GM19351 (cell line): ENCODE data around the gene RNF215.
"Not testable (repeated sequence)": the region's sequence is repeated elsewhere in the genome, so short reads cannot be mapped to it uniquely, and the experiment has no call there.

Experiments used
- ATAC-seq: cut with Tn5 transposase; IDR thresholded peaks from one replicate; pipeline ENCODE4 v1.9.1; 2021; ENCODE audit warnings: mild to moderate bottlenecking, moderate library complexity; ENCODE audit not compliant: unreplicated experiment

RNF215 gene

GRCh38 chr22:30421695-30422480 lies 34.7 kb upstream of the RNF215 start:
- ATAC-seq, result no peak

GRCh38 chr22:30420347-30421125 lies 33.3 kb upstream of the RNF215 start:
- no peak for ATAC-seq

DNA sequence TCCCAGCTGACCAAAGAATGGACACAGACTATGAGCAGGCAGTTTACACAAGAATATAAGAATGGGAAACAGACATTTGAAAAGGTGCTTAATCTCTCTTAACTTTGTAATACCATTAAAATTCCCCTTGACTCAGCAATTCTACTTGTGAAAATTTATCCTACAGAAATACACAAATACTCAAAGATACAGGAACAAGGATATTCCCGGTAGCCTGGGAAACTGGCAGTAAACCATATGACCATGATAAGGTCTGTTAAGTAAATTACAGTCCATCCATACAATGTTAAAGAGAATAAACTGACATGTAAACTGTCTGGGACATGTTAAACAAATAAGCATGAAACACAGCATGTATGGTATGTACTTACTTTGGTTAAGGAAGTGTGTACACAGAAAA lies 29.6 kb upstream of the RNF215 start:
- ATAC-seq, result no peak

GRCh38 chr22:30416403-30416802 lies 29.2 kb upstream of the RNF215 start:
- ATAC-seq, result no peak

GRCh38 chr22:30414525-30415047 lies 27.4 kb upstream of the RNF215 start:
- no peak for ATAC-seq

DNA sequence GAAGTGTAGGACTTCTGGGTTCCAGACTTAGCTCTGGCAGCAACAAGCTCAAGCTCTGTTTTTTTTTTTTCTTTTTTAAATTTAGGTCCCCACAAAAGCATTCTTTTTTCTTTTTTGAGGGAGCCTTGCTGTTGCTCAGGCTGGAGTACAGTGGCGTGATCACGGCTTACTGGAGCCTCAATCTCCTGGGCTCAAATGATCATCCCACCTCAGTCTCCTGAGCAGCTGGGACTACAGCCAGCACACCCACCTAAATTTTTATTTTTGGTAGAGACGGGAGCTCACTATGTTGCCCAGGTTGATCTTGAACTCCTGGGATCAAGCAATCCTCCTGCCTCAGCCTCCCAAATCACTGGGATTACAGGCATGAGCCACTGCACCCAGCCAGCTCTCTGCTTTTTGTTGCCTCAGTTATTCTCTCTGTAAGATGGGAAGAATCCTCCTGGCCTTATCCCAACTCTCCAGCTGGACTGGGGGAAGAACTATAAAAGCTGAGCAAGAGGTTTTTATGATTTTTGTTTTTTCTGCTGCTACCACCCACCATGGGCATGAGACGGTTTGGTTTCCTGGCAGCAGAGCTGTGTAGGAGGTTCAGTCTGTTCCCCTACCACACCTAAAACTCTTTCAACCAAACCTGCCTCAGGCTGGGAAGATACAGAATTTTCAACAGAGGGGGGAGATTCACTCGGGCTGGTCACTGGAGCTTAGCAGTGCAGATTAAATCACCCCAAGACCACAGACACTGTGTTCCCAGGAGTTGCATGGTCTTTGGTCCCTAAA lies 26.7 kb upstream of the RNF215 start:
- ATAC-seq, result no peak

GRCh38 chr22:30413001-30413400 lies 25.8 kb upstream of the RNF215 start:
- no peak for ATAC-seq

DNA sequence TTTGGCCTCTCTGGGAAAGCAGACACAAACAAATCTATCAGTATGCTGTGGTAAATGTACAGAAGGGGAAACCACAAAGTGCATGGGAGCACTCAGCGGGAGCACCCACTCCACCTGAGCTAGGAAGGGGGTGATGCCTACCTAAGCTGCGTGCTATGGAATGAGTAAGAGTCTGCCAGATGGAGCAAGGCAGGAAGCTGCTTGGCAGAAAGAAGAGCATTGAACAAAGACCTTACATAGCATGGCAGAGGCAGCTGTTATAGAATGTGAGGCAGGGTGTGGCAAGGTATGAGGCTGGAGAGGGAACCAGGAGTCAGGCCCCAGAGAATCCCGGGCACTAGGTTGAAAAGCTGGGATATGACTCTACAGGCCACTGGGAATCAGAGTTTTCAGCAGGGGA lies 24.6 kb upstream of the RNF215 start:
- no peak for ATAC-seq

DNA sequence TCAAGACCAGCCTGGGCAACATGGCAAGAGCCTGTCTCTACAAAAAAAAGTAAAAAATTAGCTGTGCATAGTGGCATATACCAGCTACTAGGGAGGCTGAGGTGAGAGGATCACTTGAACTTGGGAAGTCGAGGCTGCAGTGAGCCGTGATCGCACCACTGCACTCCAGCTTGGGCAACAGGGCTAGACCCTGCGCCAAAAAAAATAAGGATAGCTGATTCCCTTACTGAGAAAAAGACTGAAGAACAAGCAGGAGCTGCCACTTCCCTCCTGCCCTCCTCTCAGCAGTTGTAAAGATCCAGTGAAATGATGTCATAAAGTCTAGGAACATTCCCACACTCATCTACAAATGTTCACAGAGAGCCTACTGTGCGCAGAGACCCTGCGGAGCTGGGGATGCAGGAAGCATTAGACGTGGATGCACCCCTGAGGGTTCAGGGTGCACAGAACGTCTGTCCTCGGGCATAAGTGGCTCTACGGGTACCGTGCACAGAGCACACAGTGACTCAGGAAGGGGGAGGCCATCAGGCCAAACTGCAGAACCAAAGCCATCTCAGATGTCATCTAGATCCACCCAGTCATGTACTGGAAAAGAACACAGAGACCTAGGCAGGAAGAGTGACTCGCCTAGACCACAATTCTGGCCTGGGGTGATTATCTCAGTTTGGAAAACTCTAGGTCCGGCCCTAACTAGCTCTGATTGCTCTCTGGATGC lies 21.3 kb upstream of the RNF215 start:
- ATAC-seq, result no peak

DNA sequence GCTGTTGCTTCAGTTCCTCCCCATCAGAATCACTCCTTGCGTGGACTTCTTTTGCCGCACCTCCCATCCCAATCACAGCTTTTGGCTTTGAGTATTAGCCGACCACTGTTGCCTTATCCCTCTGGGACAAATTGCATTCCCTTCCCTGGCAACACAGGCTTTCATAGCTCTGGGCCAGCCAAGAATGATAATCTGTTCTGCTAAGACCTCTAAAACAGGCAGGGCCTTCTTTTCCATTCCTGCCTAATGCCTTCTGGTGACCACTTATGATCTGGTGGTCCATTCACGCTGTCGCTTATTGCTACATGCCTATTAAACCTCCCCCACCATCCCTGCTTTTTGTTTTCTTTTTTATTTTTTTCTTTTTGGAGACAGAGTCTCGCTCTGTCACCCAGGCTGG lies 19.2 kb upstream of the RNF215 start:
- ATAC-seq, result no peak

DNA sequence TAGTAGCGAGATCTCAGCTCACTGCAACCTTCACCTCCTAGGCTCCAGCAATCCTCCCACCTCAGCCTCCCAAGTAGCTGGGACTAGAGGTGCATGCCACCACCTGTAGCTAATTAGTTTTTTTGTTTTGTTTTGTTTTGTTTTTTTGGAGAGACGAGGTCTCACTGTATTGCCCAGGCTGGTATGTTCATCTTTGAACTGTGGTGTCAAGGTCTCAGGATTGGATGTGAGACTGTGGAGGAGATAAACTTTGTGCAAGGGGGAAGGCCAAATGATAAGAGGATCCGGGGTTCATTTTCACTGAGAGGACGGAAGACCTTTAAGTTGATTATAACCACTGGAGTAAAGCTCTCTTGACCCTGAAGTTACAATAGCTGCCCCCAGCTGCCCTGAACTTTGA lies 18.5 kb upstream of the RNF215 start:
- no peak for ATAC-seq

DNA sequence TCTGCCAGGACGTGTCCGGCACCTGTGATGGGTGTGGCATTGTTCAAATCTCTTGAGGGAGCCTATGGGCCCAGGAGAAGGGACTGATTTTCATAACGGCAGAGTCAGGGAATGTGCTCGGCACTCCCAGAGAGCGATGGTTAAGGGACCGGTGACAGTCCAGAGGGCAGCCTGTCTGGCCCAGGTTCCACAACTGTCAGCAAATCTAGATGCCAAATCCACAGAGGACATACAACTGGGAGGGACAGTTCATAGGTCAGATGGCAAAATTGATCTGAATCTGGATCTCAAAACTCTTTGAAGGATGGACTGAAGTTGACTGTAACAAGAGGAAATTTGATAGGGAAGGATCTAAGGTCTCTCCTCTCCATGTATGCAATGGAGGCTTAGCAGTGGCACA lies 17.1 kb upstream of the RNF215 start:
- no peak for ATAC-seq

GRCh38 chr22:30402766-30403104 lies 15.5 kb upstream of the RNF215 start:
- not testable (repeated sequence) for ATAC-seq

DNA sequence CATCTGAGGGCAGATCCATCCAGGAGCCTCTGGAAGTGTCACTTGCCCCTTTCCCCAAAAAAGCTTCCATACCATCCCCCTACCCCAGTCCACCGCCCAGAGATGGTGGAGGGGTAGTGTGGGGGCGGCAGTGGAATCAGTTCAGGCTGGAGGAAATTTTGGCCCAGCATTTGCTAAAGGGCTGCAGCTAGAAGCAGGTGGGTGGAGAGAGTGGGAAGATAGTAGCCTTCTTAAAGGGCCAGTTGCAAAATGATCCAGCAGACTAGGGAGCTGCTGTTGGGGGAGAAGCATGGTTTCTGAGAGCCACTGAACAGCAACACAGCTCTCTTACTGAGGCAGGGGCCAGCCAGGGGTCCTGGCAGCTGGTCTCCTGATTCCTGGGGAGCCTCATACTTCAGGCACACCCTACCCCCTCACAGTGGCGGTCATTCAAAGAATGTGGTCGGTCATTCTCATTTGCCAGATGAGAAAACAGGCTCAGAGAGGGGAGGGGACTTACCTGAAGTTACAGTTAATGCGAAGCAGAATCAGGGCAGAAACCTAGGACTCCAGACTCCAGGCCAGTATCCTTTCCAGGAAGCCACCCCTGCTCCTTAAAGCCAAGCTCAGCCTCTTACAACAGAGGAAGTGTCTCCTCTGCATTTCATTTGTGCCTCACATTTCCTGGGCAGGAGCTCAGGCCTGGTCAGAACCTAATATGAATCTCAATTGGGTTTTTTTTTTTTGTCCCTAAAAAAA lies 15.0 kb upstream of the RNF215 start:
- no peak for ATAC-seq

DNA sequence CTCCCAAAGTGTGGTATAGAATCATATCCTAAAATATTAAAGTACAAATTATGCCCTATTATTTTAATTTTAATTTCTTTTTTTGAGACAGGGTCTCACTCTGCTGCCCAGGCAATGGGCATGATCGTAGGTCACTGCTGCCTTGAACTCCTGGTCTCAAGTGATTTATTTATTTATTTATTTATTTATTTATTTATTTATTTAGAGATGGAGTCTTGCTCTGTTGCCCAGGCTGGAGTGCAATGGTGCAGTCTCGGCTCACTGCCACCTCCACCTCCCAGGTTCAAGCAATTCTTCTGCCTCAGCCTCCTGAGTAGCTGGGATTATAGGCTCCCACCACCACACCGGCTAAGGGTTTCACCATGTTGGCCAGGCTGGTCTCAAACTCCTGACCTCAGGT lies 13.8 kb upstream of the RNF215 start:
- not testable (repeated sequence) for ATAC-seq

GRCh38 chr22:30400159-30400558 lies 12.9 kb upstream of the RNF215 start:
- no peak for ATAC-seq

GRCh38 chr22:30399718-30400117 lies 12.5 kb upstream of the RNF215 start:
- no peak for ATAC-seq

GRCh38 chr22:30398685-30399680 lies 11.8 kb upstream of the RNF215 start:
- ATAC-seq, result no peak
